ENCODE measurements around the gene FADS1. TPM values are rescaled to one million over a fixed set of nuclear protein-coding genes. Genes with fewer than 3 reads are reported as not detected.

The FADS1 gene
- total RNA-seq (2014; rRNA removed; shearing (Covaris generic)) = 99.2 and 115 TPM in 2 replicates

DNA sequence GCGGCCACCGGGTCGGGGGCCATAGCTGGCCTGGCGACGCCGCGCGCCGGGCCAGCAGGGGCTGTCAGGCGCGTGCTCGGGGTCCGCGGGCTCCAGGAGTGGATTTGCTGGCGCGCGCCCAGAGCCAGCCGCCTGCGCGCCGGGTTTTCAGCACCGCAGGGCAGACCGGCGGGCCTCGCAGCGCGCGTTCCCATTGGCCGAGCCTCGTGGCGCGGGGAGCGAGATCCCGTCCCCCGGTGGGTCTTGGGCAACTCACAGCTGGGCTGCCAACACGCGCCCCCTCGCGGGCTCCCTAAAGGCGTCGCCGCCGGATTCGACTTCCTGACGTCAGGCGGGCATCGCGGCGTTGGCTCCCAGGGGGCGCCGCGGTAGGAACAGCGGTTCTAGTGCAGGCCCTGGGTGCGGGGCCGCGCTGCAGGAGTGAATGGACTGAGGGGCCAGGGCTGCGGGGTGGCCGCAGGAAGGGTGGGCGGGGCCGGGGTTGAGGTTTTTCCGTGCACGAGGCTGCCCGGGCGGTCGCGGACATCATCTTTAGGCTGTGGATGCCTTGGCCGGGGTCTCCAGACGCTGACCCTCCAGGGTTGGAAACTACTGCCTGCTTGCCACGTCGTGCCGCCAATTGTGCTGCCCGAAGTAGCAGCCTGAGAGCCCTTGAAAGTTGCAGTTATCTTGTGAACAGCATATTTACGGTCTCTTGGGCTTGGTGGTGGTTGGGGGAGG lies at the start of gene FADS1:
Gene FADS1, minus strand, starts transcription at position 268 of the 720 bp plus-strand sequence. Its CDS starts 74 bp downstream, at position 194.
- DNase-seq = peak; percentile 97
- Histone ChIP-seq H3K27me3 (ENCODE audit: control insufficient read depth, insufficient read depth, low read length) (no peaks in the 10 kb centered on the region), H3K4me3 (ENCODE audit: insufficient read depth, low read depth, low read length) (peak within 1 kb of the TSS; percentile 99)

GRCh38 chr11:61866231-61866957 lies 49.6 kb upstream of the FADS1 start:
- Histone ChIP-seq H3K4me3 (ENCODE audit: insufficient read depth, low read depth, low read length) (no peak overlapping the region), H3K36me3 (replicated peaks; ENCODE audit: control insufficient read depth, insufficient read depth, low read length) (peaks cover 25% of the 10 kb centered on the region), H3K27me3 (ENCODE audit: control insufficient read depth, insufficient read depth, low read length) (no peaks in the 10 kb centered on the region)
- DNase-seq = no peak

More for the DNA sequence above, at the start of gene FADS1:
- peaks cover 14% of the 10 kb centered on the region for H3K36me3 ChIP-seq (replicated peaks; ENCODE audit: control insufficient read depth, insufficient read depth, low read length)

- Histone ChIP-seq H3K27me3 (ENCODE audit: control insufficient read depth, insufficient read depth, low read length) (no peaks in the 10 kb centered on the region), H3K4me3 (ENCODE audit: insufficient read depth, low read depth, low read length) (no peak overlapping the region), H3K36me3 (replicated peaks; ENCODE audit: control insufficient read depth, insufficient read depth, low read length) (peaks cover 31% of the 10 kb centered on the region)
- no peak for DNase-seq
These were observed 48.3 kb upstream of the FADS1 start for GRCh38 chr11:61864814-61865775.

- no peak overlapping the region for H3K4me3 ChIP-seq (ENCODE audit: insufficient read depth, low read depth, low read length)
- peaks cover 36% of the 10 kb centered on the region for H3K36me3 ChIP-seq (replicated peaks; ENCODE audit: control insufficient read depth, insufficient read depth, low read length)
- no peak for DNase-seq
- no peaks in the 10 kb centered on the region for H3K27me3 ChIP-seq (ENCODE audit: control insufficient read depth, insufficient read depth, low read length)
These were observed 46.8 kb upstream of the FADS1 start for GRCh38 chr11:61863548-61864081.

DNA sequence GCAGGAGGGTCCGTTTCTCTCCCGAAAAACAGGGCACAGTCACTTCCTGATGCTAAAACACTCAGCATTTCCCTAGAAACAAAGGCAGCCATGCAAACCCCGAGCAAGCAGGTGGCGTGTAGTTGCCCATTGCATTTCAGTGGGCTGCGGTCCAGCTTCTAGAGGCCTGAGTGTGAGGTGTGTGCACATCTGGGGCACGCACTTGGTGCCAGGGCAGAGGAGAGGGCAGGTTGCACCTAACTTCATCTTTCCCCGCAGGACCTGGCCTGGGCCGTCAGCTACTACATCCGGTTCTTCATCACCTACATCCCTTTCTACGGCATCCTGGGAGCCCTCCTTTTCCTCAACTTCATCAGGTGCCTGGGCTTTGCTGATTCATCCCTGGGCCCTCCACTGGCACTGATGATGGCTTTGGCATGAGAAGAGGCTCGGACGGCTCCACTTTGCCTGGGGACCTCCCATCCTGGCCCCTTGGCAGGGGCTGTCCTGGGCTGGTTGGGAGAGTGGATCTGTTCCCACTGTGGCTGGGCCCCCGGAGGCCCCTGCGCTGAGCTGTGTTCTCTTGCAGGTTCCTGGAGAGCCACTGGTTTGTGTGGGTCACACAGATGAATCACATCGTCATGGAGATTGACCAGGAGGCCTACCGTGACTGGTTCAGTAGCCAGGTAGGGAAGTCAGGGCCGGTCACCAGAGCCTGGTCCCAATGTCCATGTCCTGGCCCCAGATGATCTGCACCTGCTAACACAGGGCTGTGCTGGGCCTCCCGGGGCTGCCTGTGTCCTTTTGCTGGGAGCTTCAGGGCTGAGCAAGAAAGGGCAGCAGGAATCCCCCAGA lies 46.1 kb upstream of the FADS1 start:
- H3K4me3 ChIP-seq (ENCODE audit: insufficient read depth, low read depth, low read length) = no peak overlapping the region
- no peak for DNase-seq
- no peaks in the 10 kb centered on the region for H3K27me3 ChIP-seq (ENCODE audit: control insufficient read depth, insufficient read depth, low read length)
- H3K36me3 ChIP-seq (replicated peaks; ENCODE audit: control insufficient read depth, insufficient read depth, low read length) = peaks cover 38% of the 10 kb centered on the region

DNA sequence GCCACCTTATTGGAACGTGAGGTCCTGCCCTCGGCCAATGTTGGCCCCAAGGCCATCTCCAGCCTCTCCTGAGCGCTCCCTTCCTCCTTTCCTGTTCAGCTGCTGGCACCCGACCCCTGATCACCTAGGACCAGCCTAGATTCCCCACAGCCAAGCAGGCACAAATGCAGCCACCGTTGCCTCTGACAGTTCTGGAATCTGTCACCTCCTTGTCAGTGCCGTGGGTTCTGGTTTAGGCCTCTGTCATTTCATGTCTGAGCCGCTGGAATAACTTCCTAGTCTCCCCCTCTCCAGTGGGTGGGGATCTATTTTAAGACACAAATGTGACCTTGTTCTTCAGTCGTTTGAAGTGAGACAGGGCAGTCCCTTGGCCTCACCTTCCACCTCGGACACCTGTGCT lies 44.8 kb upstream of the FADS1 start:
- no peak for DNase-seq
- Histone ChIP-seq H3K27me3 (ENCODE audit: control insufficient read depth, insufficient read depth, low read length) (no peaks in the 10 kb centered on the region), H3K36me3 (replicated peaks; ENCODE audit: control insufficient read depth, insufficient read depth, low read length) (peaks cover 50% of the 10 kb centered on the region), H3K4me3 (ENCODE audit: insufficient read depth, low read depth, low read length) (no peak overlapping the region)

DNA sequence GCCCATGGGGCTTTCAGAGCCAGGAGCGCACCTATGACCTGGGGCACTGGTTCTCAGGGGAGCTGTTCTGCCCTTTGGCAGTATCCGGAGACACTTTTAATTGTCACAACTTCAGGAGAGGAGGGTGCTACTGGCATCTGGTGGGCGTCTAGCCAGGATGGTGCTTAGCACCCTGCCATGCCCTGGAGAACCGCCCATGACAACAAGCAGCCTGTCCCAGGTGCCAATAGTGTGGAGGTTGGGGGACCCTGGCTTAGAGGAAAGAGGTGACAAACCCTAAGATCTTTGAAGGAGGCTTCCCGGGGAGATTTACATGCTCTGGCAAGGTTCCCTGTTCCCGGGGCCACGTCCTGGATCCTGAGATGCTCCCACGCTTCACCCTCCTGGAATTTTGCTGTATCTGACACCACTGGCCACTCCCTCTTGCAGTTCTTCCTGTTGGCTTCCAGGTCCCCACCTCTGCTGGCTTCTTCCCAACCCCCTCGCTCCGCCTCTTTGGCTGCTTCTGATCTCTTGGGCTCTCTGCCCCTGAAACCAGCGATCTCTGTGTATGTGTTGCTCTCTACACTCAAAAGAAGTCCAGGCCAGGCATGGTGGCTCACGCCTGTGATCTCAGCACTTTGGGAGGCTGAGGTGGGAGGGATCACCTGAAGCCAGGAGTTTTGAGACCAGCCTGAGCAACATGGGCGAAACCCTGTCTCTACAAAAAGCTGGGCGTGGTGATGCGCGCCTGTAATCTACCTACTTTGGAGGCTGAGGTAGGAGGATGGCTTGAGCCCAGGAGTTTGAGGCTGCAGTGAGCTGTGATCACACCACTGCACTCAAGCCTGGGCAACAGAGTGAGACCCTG lies 43.5 kb upstream of the FADS1 start:
- DNase-seq = no peak
- no peak overlapping the region for H3K4me3 ChIP-seq (ENCODE audit: insufficient read depth, low read depth, low read length)
- peaks cover 55% of the 10 kb centered on the region for H3K36me3 ChIP-seq (replicated peaks; ENCODE audit: control insufficient read depth, insufficient read depth, low read length)
- no peaks in the 10 kb centered on the region for H3K27me3 ChIP-seq (ENCODE audit: control insufficient read depth, insufficient read depth, low read length)

- Histone ChIP-seq H3K4me3 (ENCODE audit: insufficient read depth, low read depth, low read length) (no peak overlapping the region), H3K36me3 (replicated peaks; ENCODE audit: control insufficient read depth, insufficient read depth, low read length) (peaks cover 56% of the 10 kb centered on the region), H3K27me3 (ENCODE audit: control insufficient read depth, insufficient read depth, low read length) (no peaks in the 10 kb centered on the region)
- no peak for DNase-seq
These were observed 39.3 kb upstream of the FADS1 start for GRCh38 chr11:61855939-61856680.

GRCh38 chr11:61854966-61855714 lies 38.3 kb upstream of the FADS1 start:
- no peaks in the 10 kb centered on the region for H3K27me3 ChIP-seq (ENCODE audit: control insufficient read depth, insufficient read depth, low read length)
- DNase-seq = no peak
- H3K4me3 ChIP-seq (ENCODE audit: insufficient read depth, low read depth, low read length) = no peak overlapping the region
- peaks cover 59% of the 10 kb centered on the region for H3K36me3 ChIP-seq (replicated peaks; ENCODE audit: control insufficient read depth, insufficient read depth, low read length)

GRCh38 chr11:61854206-61854895 lies 37.5 kb upstream of the FADS1 start:
- DNase-seq = no peak
- H3K36me3 ChIP-seq (replicated peaks; ENCODE audit: control insufficient read depth, insufficient read depth, low read length) = peaks cover 60% of the 10 kb centered on the region
- H3K4me3 ChIP-seq (ENCODE audit: insufficient read depth, low read depth, low read length) = no peak overlapping the region
- H3K27me3 ChIP-seq (ENCODE audit: control insufficient read depth, insufficient read depth, low read length) = no peaks in the 10 kb centered on the region

DNA sequence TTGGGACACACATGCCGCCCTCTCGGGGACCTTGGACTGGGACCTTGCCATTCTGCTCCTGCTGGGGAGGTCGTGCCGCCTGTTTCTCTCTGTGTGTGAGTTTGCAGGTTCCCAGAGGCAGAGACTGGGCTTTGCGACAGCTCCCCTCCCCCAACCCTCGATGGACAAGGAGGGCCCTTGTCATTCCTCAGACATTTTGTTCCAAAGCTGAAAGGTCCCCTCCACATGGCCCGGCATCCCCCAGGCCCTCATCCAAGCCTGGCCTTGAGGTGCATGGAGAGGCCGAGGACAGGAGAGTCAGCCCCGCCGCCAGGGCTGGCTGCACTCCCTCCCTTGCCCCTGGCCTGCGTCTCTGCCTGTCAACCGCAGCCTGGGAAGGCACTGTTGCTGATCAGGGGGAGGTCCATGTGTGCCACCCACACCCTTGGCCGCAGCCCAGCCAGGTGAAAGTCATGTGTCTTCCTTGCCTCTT lies 36.9 kb upstream of the FADS1 start:
- Histone ChIP-seq H3K36me3 (replicated peaks; ENCODE audit: control insufficient read depth, insufficient read depth, low read length) (peaks cover 63% of the 10 kb centered on the region), H3K27me3 (ENCODE audit: control insufficient read depth, insufficient read depth, low read length) (no peaks in the 10 kb centered on the region), H3K4me3 (ENCODE audit: insufficient read depth, low read depth, low read length) (no peak overlapping the region)
- DNase-seq = no peak

All from H7 (cell line).